ENCODE data around the gene CUEDC2. TPM values are rescaled to one million over a fixed set of nuclear protein-coding genes. Genes with fewer than 3 reads are reported as not detected.

The CUEDC2 gene
- total RNA-seq, 1 donor from 2014 or later, result 23.7 TPM

DNA sequence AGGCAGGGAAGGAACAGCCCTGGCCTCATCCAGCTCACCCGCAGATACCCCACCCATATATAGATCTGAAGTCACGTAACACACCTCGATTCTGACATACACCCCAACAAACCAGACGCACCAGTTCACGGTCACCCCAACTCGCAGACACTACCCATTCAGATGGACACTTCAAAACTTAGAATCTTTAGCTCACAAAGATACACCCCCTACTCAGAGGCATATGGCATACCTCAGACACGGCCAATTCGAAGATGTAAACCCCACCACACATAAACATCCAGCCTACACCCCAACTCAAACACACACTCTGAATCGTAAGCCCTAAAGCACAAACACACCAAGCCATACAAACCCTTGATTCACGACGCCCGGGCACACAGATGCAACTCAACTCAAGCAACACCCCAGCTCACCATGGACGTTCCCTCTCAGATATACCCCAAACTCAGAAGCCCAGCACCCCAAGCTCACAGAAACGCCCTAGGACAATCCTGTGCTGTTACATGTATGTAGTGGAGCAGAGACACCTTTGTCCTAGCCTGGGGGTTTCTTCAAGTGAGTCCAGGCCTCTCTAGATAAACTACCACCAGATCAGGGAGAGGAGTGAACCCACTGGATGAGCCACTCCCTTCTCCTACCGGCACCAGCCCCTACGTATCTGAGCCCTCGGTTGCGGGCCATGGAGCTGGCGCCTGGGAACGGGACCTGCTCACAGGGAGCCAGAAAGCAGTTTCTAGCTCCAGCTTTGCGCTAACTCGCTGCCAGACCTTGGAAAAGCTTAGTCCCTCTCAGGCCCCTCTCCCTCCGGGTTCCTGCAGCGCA lies 22.6 kb downstream of the CUEDC2 start:
- ATAC-seq, result peak; percentile 11

DNA sequence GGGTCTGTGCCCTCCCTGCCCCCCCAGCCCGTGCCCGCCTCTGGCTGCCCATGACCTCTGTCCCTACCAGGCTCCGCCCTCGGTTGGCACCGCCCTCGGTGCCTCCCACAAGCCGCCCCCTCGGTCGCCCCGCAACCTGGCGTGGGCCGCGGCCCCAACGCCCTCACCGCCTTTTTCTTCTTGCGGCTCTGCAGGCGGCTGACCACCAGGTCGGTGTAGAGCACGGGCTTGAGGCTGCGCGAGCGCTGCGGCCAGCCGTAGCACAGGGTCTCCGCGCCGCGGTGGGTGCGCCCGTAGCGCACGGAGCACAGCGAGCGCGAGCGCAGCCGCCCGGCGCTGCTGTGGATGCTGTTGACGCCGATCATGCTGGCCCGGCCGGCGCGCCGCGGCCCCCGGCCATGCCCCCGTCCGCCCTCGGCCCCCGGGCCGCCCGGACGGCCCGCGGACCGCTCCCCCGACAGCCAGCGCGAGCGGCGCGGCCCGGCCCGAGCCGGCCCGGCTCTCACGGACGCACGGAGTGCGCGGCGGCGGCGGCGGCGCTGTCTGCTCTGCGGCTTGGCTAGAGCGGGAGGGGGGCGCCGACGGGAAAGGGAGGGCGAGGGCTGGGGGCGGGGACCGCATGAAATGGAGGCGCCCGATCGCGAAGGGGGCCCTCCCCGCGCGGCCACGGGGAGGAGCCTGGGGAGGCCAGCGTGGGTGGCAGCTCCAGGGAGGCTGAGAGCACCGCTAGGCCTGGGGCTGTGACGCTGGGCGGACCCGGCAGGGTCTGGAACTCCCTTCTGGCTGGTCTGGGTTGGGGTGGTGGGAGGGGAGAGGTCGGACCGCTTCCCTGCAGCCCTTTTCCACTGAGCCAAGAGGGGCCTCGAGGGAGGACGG lies 23.4 kb downstream of the CUEDC2 start:
- ATAC-seq, result peak; percentile 3

DNA sequence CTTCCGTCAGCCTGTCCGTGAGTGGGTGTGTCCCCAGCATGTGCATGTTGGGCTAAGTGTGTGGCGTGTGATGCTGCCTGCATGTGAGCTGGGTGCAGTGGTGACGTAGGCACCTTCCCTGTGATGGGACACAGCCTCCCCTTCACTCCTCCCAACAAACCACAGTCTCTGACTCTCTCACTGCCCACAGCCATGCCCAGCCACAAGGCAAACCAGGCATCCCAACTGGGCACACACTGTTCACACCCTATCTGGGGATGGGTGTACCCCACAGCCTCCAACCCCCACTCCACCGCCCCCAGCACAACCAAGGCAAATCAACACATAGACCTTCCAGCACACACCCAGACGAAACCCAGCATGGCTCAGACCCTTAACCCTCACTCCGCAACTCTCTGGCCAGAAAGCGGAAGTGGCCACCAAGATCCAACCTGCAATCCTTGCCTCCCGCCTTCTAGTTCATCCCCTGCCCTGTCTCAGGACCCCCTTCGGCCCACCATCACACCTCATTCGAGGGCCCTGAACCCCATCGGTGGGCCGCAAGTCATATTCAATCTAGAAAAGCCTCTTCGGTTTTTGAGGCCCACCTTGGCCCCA lies 24.1 kb downstream of the CUEDC2 start:
- no peak for ATAC-seq

DNA sequence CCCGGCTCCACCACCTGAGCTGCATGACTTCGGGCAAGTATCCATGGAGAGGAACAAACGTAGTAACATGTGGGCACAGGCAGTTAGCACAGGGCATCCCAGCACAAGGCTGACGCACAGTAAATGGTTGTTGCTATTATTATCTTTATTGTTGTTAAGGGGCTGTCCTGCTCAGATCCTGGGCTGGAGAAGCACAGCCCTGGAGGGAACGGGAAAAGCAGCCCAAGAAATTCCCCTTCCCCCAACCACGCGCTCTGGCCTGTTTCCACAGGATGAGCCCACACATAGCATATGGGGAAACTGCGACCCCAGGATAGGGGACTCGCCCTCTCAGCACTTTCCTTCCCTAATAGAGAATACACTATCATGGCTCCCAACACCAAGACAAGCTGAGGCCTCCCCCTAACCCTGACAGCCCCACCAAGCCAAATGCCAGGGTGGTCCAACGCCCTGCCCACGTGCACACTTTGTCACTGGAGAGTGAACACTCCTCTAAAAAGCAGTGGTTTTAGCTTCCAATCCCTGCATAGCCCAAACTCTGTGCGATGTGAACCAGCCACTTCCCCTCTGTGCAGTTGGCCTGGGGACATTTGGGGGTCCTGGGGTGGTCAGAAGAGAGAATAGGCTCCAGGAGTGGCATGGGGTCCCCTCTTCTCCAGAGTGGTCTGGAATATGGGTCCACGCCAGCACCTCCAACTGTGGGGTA lies 24.8 kb downstream of the CUEDC2 start:
- ATAC-seq, result no peak

DNA sequence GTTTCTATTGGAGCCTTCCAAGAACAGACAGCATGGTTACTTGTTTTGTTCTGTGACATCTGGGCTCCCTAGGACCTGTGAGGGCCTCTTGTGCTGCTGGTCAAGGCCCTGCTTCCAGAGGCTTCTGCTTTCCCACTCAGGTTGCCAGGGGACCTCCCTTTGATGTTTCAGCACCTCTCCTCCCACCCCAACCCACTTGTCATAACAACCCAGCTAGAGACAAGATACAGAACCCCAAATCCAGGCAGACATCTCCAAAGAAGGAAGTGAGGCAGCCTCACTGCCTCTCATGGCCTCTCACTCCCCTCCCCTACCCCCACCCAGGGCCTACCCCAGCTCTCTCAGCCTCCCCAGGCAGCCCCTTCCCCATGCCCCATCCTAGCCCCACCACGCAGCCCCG lies 25.6 kb downstream of the CUEDC2 start:
- ATAC-seq, result no peak

DNA sequence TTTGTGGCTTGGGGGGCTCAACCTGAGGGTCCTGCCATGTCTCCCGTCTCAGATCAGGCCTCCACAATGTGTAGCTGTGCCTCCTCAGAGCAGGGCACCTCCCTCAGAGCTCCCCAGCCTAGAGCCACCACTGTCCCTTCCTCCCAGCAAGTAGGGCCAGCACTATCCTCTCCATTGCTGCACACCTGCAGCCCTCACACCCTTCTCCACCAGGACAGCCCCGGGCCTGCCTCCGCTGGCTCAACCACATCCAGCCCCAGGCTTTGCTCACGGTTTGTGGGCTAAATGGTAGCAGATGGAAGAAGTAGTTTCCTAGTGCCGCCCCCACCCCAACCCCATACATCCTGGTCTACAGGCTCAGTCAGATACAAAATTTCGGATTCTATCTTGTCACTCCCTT lies 26.7 kb downstream of the CUEDC2 start:
- no peak for ATAC-seq

DNA sequence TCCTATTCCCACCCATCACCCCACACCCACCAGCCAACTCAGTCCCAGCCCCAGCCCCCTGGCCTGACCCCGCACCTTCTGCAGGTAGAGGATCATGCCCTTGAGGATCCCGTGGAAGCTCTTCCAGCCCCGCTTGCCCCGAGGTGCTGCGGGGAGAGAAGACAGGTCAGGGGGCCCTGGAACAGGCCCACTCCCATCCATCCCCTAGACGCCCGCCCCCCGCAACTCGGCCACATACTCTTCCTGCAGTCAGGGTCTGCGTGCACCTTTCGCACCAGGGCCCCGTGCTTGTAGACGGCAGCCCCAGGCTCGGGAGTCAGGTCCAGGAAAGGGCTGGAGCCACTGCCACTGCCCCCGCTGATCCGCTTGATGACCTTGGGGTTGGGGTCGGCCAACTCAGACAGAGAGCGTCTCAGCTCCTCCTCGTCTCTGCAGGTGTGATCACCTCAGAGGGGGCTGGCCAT lies 27.2 kb downstream of the CUEDC2 start:
- no peak for ATAC-seq

DNA sequence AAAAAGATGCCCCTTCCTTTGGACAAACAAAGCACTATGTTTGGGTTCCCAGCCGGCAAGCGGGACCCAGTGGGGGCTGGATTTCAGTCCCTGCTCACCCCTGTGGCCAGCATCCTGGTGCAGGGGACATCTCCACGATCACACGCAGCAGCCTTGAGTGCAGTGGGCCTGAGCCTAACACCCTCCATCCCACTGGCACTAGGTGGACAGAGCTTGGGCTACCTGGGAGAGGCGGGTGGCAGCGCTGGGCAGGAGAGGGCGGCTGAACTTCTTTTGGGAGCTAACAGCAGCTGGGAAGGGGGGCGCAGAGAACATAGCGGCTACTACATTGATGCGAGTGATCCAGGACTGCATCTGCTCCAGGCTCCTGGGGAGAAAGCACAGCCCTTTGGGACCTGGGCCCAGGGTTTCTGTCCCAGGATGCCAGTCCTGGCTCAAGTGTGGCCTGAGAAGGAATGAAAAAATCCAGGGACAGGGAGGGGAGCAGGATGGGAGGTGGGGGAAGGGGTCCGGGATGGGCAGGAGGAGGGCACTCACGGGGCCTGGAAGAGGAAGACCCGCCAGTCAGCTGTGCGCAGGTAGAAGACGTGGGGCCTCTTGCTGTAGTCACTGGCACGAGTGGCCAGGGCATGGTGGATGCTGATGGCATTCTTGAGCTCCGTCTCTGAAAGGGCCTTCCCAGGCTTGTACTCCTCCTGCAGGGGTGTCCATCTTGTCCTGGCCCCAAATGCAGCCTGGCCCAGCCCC lies 27.8 kb downstream of the CUEDC2 start:
- no peak for ATAC-seq

GRCh38 chr10:102403115-102403514 lies 29.3 kb downstream of the CUEDC2 start:
- ATAC-seq, result no peak

GRCh38 chr10:102402512-102402896 lies 29.9 kb downstream of the CUEDC2 start:
- no peak for ATAC-seq

- ATAC-seq, result peak; percentile 62
Measured at GRCh38 chr10:102401735-102402511, 30.5 kb downstream of the CUEDC2 start.

- ATAC-seq, result no peak
Measured at GRCh38 chr10:102401342-102401654, 31.1 kb downstream of the CUEDC2 start.

DNA sequence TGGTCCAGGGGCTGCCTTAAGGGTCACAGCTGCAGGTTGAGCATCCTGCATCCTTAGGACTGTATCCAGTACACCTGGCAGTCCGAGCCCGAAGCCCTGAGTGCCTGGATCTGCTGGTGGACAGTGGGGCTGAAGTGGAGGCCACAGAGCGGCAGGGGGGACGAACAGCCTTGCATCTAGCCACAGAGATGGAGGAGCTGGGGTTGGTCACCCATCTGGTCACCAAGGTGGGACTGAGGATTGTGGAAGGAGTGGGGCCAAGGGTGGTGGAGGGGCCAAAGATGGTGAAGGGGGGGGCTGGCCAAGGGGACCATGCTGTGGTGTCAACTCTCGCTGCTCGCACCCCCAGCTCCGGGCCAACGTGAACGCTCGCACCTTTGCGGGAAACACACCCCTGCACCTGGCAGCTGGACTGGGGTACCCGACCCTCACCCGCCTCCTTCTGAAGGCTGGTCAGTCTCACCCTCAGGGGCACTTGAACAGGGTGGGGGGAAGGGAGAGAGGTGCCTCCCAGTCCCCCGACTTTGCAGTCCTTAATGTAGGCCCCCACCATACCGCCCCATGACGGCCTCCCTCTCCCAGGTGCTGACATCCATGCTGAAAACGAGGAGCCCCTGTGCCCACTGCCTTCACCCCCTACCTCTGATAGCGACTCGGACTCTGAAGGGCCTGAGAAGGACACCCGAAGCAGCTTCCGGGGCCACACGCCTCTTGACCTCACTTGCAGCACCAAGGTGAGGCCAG lies 31.6 kb downstream of the CUEDC2 start:
- ATAC-seq, result no peak

DNA sequence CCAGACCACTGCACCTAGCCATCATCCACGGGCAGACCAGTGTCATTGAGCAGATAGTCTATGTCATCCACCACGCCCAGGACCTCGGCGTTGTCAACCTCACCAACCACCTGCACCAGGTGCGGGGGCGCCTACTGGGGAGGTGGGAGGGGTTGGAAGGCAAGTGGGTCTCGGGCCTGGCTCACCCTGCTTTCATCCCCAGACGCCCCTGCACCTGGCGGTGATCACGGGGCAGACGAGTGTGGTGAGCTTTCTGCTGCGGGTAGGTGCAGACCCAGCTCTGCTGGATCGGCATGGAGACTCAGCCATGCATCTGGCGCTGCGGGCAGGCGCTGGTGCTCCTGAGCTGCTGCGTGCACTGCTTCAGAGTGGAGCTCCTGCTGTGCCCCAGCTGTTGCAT lies 32.3 kb downstream of the CUEDC2 start:
- no peak for ATAC-seq

DNA sequence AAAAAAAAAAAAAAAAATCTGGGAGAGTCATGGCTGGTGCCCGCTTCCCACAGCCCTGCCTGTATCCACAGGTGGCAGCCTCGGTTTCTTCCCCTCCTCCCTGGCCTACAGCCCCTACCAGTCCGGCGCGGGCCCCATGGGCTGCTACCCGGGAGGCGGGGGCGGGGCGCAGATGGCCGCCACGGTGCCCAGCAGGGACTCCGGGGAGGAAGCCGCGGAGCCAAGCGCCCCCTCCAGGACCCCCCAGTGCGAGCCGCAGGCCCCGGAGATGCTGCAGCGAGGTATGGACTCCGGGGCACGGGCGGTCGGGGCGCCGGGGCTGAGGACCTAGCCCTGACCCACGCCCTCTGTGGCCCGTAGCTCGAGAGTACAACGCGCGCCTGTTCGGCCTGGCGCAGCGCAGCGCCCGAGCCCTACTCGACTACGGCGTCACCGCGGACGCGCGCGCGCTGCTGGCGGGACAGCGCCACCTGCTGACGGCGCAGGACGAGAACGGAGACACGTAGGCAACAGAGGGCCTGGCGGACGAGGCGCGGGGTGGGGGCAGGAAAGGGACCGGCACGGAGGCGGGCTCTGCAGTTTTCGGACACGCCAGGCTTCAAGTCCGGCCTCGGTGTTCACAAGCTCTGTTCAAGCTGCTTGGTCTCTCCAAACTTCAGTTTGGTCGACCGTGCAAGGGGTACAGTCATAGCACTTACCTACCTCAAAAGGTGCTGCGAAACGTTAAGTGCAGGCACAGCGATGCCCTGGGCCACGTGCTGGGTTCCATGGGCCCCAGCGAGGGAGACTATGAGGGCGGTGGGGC lies 33.0 kb downstream of the CUEDC2 start:
- peak; percentile 68 for ATAC-seq

- ATAC-seq, result no peak
Measured at GRCh38 chr10:102398172-102399020, 34.0 kb downstream of the CUEDC2 start.

GRCh38 chr10:102397222-102398171 lies 34.9 kb downstream of the CUEDC2 start:
- no peak for ATAC-seq
